HEK293 (cell line): ENCODE measurements around the gene CHI3L2.

ENCODE experiments used
- CTCF ChIA-PET: fragments of 350-600 bp; formaldehyde crosslinking; extraction: SDS; loops from one replicate; lab custom pipeline; 2021; ENCODE audit warnings: antibody characterized with exemption; lab: Yijun Ruan, JAX
- POLR2A ChIA-PET: fragments of 300-600 bp; formaldehyde crosslinking; extraction: SDS; loops from one replicate; lab custom pipeline; 2020; ENCODE audit warnings: antibody characterized with exemption, inconsistent platforms; lab: Yijun Ruan, JAX
- H3K27ac ChIP-seq: fragments of 200-500 bp; sonication (Bioruptor generic); 2 replicates; pipeline ENCODE4 v1.5.1; 2014; ENCODE audit warnings: low read depth, low read length, control low read depth, inconsistent platforms; ENCODE audit errors: extremely low read depth
- H3K36me3 ChIP-seq, 2 experiments: fragments of 200-500 bp in 1 of 2; sonication (Bioruptor generic) in 1 of 2; 1 replicate in 1 of 2; 2 replicates in 1 of 2; pipeline ENCODE4 v1.5.1; 2014 to 2017; ENCODE audit warnings: inconsistent platforms in 2 of 2, low read length in 2 of 2; ENCODE audit not compliant: control insufficient read depth in 2 of 2, insufficient read depth in 1 of 2
- H3K4me1 ChIP-seq: fragments of 200-500 bp; sonication (Bioruptor generic); 2 replicates; pipeline ENCODE4 v1.5.1; 2014; ENCODE audit warnings: mild to moderate bottlenecking, low read length, inconsistent platforms; ENCODE audit not compliant: control insufficient read depth, insufficient read depth
- H3K4me3 ChIP-seq: 2 replicates; pipeline ENCODE4 v1.5.1; 2011; ENCODE audit warnings: low read depth, mild to moderate bottlenecking, control low read depth, low read length, moderate library complexity
- H3K9me3 ChIP-seq: fragments of 200-500 bp; sonication (Bioruptor generic); 2 replicates; pipeline ENCODE4 v1.5.1; 2014; ENCODE audit warnings: low read depth, low read length, inconsistent platforms; ENCODE audit not compliant: control insufficient read depth, insufficient read depth
- PRDM1 ChIP-seq: fragments of 450-650 bp; formaldehyde crosslinking; IDR thresholded peaks from 2 replicates; pipeline ENCODE4; 2016; ENCODE audit warnings: missing biosample characterization, missing genetic modification characterization
- PRDM2 ChIP-seq: fragments of 450-650 bp; formaldehyde crosslinking; IDR thresholded peaks from 2 replicates; pipeline ENCODE4 v1.5.1; 2016; ENCODE audit warnings: missing biosample characterization, missing genetic modification characterization, borderline replicate concordance
- SALL2 ChIP-seq: fragments of 450-650 bp; formaldehyde crosslinking; IDR thresholded peaks from 2 replicates; pipeline ENCODE4 v1.5.0; 2017; ENCODE audit warnings: missing biosample characterization, mild to moderate bottlenecking, missing genetic modification characterization, borderline replicate concordance
- YY1 ChIP-seq: fragments of 450-650 bp; formaldehyde crosslinking; IDR thresholded peaks from 2 replicates; pipeline ENCODE4 v1.5.1; 2018; ENCODE audit warnings: missing biosample characterization, missing genetic modification characterization
- ZNF132 ChIP-seq: fragments of 450-650 bp; formaldehyde crosslinking; IDR thresholded peaks from 2 replicates; pipeline ENCODE4 v1.5.1; 2017; ENCODE audit warnings: missing biosample characterization, missing genetic modification characterization, borderline replicate concordance
- ZNF311 ChIP-seq: fragments of 450-650 bp; formaldehyde crosslinking; IDR thresholded peaks from 2 replicates; pipeline ENCODE4 v1.5.1; 2017; ENCODE audit warnings: missing biosample characterization, missing genetic modification characterization, borderline replicate concordance
- ZNF394 ChIP-seq: fragments of 450-650 bp; formaldehyde crosslinking; IDR thresholded peaks from 2 replicates; pipeline ENCODE4 v1.5.1; 2016; ENCODE audit warnings: missing biosample characterization, missing genetic modification characterization, mild to moderate bottlenecking, moderate library complexity, borderline replicate concordance
- ZNF544 ChIP-seq: fragments of 450-650 bp; formaldehyde crosslinking; IDR thresholded peaks from 2 replicates; pipeline ENCODE4 v1.5.0; 2017; ENCODE audit warnings: missing biosample characterization, missing genetic modification characterization
- ZNF548 ChIP-seq: fragments of 450-650 bp; formaldehyde crosslinking; IDR thresholded peaks from 2 replicates; pipeline ENCODE4 v1.5.1; 2016; ENCODE audit warnings: missing biosample characterization, missing genetic modification characterization
- ZNF561 ChIP-seq: fragments of 450-650 bp; IDR thresholded peaks from 2 replicates; pipeline ENCODE4 v1.5.1; 2018; ENCODE audit warnings: missing biosample characterization, missing genetic modification characterization, borderline replicate concordance
- ZNF571 ChIP-seq: fragments of 450-650 bp; formaldehyde crosslinking; IDR thresholded peaks from 2 replicates; pipeline ENCODE4 v1.5.0; 2017; ENCODE audit warnings: missing biosample characterization, missing genetic modification characterization
- ZNF600 ChIP-seq: fragments of 450-650 bp; formaldehyde crosslinking; IDR thresholded peaks from 2 replicates; pipeline ENCODE4 v1.5.1; 2016; ENCODE audit warnings: missing biosample characterization, missing genetic modification characterization
- ZNF785 ChIP-seq: fragments of 450-650 bp; formaldehyde crosslinking; IDR thresholded peaks from 2 replicates; pipeline ENCODE4 v1.5.1; 2016; ENCODE audit warnings: missing biosample characterization, missing genetic modification characterization
- TF ChIP-seq, protein P1 (sequence below): fragments of 450-650 bp; IDR thresholded peaks from 2 replicates; pipeline ENCODE4 v1.5.1; 2018; ENCODE audit warnings: missing biosample characterization, missing genetic modification characterization
- TF ChIP-seq, protein P2 (sequence below): fragments of 450-650 bp; formaldehyde crosslinking; IDR thresholded peaks from 2 replicates; pipeline ENCODE4 v1.5.1; 2016; ENCODE audit warnings: missing biosample characterization, missing genetic modification characterization
- TF ChIP-seq, protein P3 (sequence below): fragments of 450-650 bp; formaldehyde crosslinking; IDR thresholded peaks from 2 replicates; pipeline ENCODE4 v1.5.1; 2016; ENCODE audit warnings: missing biosample characterization, missing genetic modification characterization
- TF ChIP-seq, protein P4 (sequence below): fragments of 450-650 bp; formaldehyde crosslinking; IDR thresholded peaks from 2 replicates; pipeline ENCODE4 v1.5.1; 2016; ENCODE audit warnings: missing biosample characterization, missing genetic modification characterization

Gene CHI3L2

GRCh38 chr1:111219557-111220286, 7.8 kb upstream of the CHI3L2 start (continued):
- TF ChIP-seq, protein P1, sequence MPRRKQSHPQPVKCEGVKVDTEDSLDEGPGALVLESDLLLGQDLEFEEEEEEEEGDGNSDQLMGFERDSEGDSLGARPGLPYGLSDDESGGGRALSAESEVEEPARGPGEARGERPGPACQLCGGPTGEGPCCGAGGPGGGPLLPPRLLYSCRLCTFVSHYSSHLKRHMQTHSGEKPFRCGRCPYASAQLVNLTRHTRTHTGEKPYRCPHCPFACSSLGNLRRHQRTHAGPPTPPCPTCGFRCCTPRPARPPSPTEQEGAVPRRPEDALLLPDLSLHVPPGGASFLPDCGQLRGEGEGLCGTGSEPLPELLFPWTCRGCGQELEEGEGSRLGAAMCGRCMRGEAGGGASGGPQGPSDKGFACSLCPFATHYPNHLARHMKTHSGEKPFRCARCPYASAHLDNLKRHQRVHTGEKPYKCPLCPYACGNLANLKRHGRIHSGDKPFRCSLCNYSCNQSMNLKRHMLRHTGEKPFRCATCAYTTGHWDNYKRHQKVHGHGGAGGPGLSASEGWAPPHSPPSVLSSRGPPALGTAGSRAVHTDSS (tag by site-specific recombination): no peak
- no peak for TF ChIP-seq ZNF548 (tag by site-specific recombination)
- TF ChIP-seq, protein P2, sequence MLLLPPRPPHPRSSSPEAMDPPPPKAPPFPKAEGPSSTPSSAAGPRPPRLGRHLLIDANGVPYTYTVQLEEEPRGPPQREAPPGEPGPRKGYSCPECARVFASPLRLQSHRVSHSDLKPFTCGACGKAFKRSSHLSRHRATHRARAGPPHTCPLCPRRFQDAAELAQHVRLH (tag by site-specific recombination): no peak
- no peak for TF ChIP-seq ZNF571 (tag by site-specific recombination)
- TF ChIP-seq, protein P3, sequence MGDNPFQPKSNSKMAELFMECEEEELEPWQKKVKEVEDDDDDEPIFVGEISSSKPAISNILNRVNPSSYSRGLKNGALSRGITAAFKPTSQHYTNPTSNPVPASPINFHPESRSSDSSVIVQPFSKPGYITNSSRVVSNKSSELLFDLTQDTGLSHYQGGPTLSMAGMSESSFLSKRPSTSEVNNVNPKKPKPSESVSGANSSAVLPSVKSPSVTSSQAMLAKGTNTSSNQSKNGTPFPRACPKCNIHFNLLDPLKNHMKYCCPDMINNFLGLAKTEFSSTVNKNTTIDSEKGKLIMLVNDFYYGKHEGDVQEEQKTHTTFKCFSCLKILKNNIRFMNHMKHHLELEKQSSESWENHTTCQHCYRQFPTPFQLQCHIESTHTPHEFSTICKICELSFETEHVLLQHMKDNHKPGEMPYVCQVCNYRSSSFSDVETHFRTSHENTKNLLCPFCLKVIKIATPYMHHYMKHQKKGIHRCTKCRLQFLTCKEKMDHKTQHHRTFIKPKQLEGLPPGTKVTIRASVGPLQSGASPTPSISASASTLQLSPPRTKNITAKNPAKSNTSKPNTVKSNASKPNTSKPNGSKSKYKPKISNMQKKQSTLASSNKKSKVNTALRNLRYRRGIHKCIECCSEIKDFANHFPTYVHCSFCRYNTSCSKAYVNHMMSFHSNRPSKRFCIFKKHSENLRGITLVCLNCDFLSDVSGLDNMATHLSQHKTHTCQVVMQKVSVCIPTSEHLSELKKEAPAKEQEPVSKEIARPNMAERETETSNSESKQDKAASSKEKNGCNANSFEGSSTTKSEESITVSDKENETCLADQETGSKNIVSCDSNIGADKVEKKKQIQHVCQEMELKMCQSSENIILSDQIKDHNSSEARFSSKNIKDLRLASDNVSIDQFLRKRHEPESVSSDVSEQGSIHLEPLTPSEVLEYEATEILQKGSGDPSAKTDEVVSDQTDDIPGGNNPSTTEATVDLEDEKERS (tag by site-specific recombination): no peak

DNA sequence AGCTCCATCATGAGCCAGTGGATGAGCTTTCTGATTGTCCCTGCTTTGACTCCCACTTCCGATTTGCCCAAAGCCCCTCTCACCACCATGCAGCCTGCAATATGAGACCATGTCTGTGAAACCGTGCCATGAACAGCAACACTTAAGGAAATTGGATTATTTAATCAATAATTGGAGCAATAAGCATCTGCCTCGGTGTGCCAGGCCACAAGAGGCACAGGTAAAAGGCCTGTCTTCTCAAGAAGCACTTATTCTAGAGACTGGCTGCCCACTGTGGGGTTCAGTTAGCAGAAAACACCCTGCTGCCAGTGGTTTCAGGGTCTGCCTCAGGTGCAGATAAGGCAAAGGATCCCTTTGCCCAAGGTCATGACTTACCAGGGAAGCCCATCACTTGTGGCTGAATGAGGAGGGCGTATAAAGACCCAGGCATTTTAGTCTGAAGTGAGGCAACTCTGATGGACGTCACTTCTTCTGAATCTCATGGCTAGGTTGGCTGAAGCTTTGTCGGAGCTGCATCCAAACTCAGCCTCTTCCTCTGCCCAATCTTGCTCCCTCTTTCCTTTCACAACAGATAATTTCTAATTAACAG, 7.1 kb upstream of the CHI3L2 start:
- no peaks in the 10 kb centered on the region for H3K9me3 ChIP-seq
- H3K36me3 ChIP-seq: no peaks in the 10 kb centered on the region
- TF ChIP-seq PRDM1 (tag by site-specific recombination) (no peak), PRDM2 (tag by site-specific recombination) (no peak), ZNF394 (no peak), SALL2 (tag by site-specific recombination) (no peak), ZNF544 (tag by site-specific recombination) (no peak), ZNF132 (tag by site-specific recombination) (no peak), ZNF600 (tag by site-specific recombination) (no peak), ZNF561 (no peak), ZNF311 (no peak), YY1 (tag by site-specific recombination) (no peak), ZNF785 (tag by site-specific recombination) (no peak)
- TF ChIP-seq, protein P4, sequence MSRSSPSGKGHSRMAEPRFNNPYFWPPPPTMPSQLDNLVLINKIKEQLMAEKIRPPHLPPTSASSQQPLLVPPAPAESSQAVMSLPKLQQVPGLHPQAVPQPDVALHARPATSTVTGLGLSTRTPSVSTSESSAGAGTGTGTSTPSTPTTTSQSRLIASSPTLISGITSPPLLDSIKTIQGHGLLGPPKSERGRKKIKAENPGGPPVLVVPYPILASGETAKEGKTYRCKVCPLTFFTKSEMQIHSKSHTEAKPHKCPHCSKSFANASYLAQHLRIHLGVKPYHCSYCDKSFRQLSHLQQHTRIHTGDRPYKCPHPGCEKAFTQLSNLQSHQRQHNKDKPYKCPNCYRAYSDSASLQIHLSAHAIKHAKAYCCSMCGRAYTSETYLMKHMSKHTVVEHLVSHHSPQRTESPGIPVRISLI: no peak
- no peaks in the 10 kb centered on the region for H3K4me1 ChIP-seq
- H3K4me3 ChIP-seq: no peak overlapping the region
- CTCF ChIA-PET: interaction anchor here (0.6 to 7.0 kb wide), 4 partner anchors 76 to 184 kb away, joined by 3 to 115 read pairs (median 6); no protein-coding TSS in a partner anchor
- H3K27ac ChIP-seq: no peak overlapping the region
- POLR2A ChIA-PET: interaction anchor here (0.5 kb wide), 1 partner anchor 256 kb away, joined by 3 read pairs; no protein-coding TSS in a partner anchor
